GM12878 (cell line): ENCODE results near the gene FBLIM1. TPM values are rescaled to one million over a fixed set of nuclear protein-coding genes. Genes with fewer than 3 reads are reported as not detected.

Experiments used
- ATAC-seq: fragments of 200-7000 bp; cut with Tn5 transposase; 3 replicates; pipeline ENCODE4 v1.9.1; 2020; ENCODE audit warnings: mild to moderate bottlenecking, moderate library complexity
- BruUV-seq: library from RNA; stranded (reverse); fragments of 400-500 nt; replicated peaks from 2 replicates; lab custom pipeline; 2021; lab: Mats Ljungman, UMichigan
- CTCF ChIA-PET: fragments of 300-600 bp; sonication (Branson Sonifier 250); formaldehyde crosslinking; extraction: SDS; loops from one replicate; lab custom pipeline; 2021; ENCODE audit warnings: inconsistent platforms; lab: Yijun Ruan, JAX
- POLR2A ChIA-PET: fragments of 350-600 bp; formaldehyde crosslinking; extraction: SDS; loops from one replicate; lab custom pipeline; 2021; ENCODE audit warnings: inconsistent platforms; lab: Charles Lee
- RAD21 ChIA-PET: fragments of 300-600 bp; sonication (Branson Sonifier 250); formaldehyde crosslinking; loops from one replicate; lab custom pipeline; 2023; ENCODE audit warnings: antibody characterized with exemption; ENCODE audit not compliant: unreplicated experiment; lab: Charles Lee
- SMC1A ChIA-PET: fragments of 300-600 bp; sonication (Branson Sonifier 250); formaldehyde crosslinking; loops from one replicate; lab custom pipeline; 2023; ENCODE audit not compliant: unreplicated experiment, uncharacterized antibody; lab: Charles Lee
- DNase-seq: peaks from one replicate; pipeline ENCODE4 v3.0.0-alpha.2; 2011; ENCODE audit warnings: low read depth, low spot score
- FAIRE-seq: peaks from 3 replicates; lab custom pipeline; 2011; peaks lifted over from hg19 to GRCh38; lab: Jason Lieb, UNC
- H2AFZ ChIP-seq: 2 replicates; pipeline ENCODE4 v1.6.0; 2011; ENCODE audit warnings: low read depth, low read length, control low read depth; ENCODE audit not compliant: control insufficient read depth
- H3K27ac ChIP-seq: 2 replicates; pipeline ENCODE4 v1.5.1; 2011; ENCODE audit warnings: control low read depth; ENCODE audit not compliant: control insufficient read depth, insufficient read depth
- H3K27me3 ChIP-seq, 2 experiments: replicated peaks in 1 of 2; 2 replicates each; pipeline versions ENCODE4 v1.6.0 to v1.6.1; 2011; ENCODE audit warnings: low read length in 1 of 2; ENCODE audit not compliant: control insufficient read depth in 2 of 2, insufficient read depth in 2 of 2
- H3K36me3 ChIP-seq, 2 experiments: 2 replicates each; pipeline ENCODE4 v1.5.1; 2011; ENCODE audit warnings: low read length in 1 of 2; ENCODE audit not compliant: control insufficient read depth in 2 of 2, insufficient read depth in 2 of 2
- H3K4me1 ChIP-seq: 2 replicates; pipeline ENCODE4 v1.6.1; 2011; ENCODE audit warnings: mild to moderate bottlenecking, low read length, moderate library complexity, mixed read lengths; ENCODE audit not compliant: control insufficient read depth, insufficient read depth
- H3K4me2 ChIP-seq: 2 replicates; pipeline ENCODE4 v1.6.0; 2011; ENCODE audit warnings: control low read depth; ENCODE audit not compliant: control insufficient read depth, insufficient read depth
- H3K4me3 ChIP-seq: fragments of 200-600 bp; sonication (generic); 2 replicates; pipeline ENCODE4 v1.5.1; 2016
- H3K79me2 ChIP-seq: 2 replicates; pipeline ENCODE4 v1.6.0; 2011; ENCODE audit warnings: low read length; ENCODE audit not compliant: control insufficient read depth, insufficient read depth
- H3K9ac ChIP-seq: 2 replicates; pipeline ENCODE4 v1.8.0; 2011; ENCODE audit warnings: low read length, control low read depth, mixed read lengths; ENCODE audit not compliant: control insufficient read depth, insufficient read depth
- H3K9me3 ChIP-seq: replicated peaks from 3 replicates; pipeline ENCODE4 v1.5.1; 2011; ENCODE audit warnings: mild to moderate bottlenecking, low read length; ENCODE audit not compliant: control insufficient read depth, insufficient read depth
- H4K20me1 ChIP-seq: 2 replicates; pipeline ENCODE4 v1.6.0; 2011; ENCODE audit not compliant: control insufficient read depth, insufficient read depth
- CREB1 ChIP-seq: IDR thresholded peaks from 2 replicates; pipeline ENCODE4 v1.6.1; 2012; ENCODE audit warnings: low read depth, mild to moderate bottlenecking, inconsistent platforms
- ESRRA ChIP-seq: IDR thresholded peaks from 2 replicates; pipeline ENCODE4 v1.6.1; 2012; ENCODE audit warnings: mild to moderate bottlenecking, low read length, improper control_type of control experiment
- MEF2A ChIP-seq: IDR thresholded peaks from 2 replicates; pipeline ENCODE4 v1.6.1; 2011; ENCODE audit warnings: low read depth, mild to moderate bottlenecking, low read length, moderate library complexity; ENCODE audit not compliant: insufficient read depth
- RAD21 ChIP-seq: IDR thresholded peaks from 2 replicates; pipeline ENCODE4 v1.6.1; 2011; ENCODE audit warnings: mild to moderate bottlenecking, low read depth, low read length, moderate library complexity; ENCODE audit not compliant: insufficient read depth
- RELA ChIP-seq: fragments of 450-650 bp; IDR thresholded peaks from 2 replicates; pipeline ENCODE4 v1.8.0; 2014; ENCODE audit warnings: borderline replicate concordance; ENCODE audit not compliant: partially characterized antibody
- SMC3 ChIP-seq: IDR thresholded peaks from 2 replicates; pipeline ENCODE4 v1.6.1; 2011; ENCODE audit warnings: low read length, improper control_type of control experiment, borderline replicate concordance
- TCF12 ChIP-seq: IDR thresholded peaks from 2 replicates; pipeline ENCODE4 v1.6.1; 2011; ENCODE audit warnings: low read depth, mild to moderate bottlenecking, low read length
- TCF3 ChIP-seq: IDR thresholded peaks from 2 replicates; pipeline ENCODE4 v1.6.1; 2012; ENCODE audit warnings: low read depth, mild to moderate bottlenecking, low read length, borderline replicate concordance; ENCODE audit not compliant: insufficient read depth
- YY1 ChIP-seq: IDR thresholded peaks from 2 replicates; pipeline ENCODE4 v1.6.1; 2011; ENCODE audit warnings: low read depth, mild to moderate bottlenecking, low read length
- WGBS: methylation state at CpG from one replicate; pipeline ENCODE4 v1.1.6; 2016; ENCODE audit warnings: low lambda C conversion rate; ENCODE audit not compliant: insufficient replicate concordance, insufficient coverage; ENCODE audit errors: missing lambda C conversion rate; 5-methylcytosine and 5-hydroxymethylcytosine counted together
- in situ Hi-C: fragments of 300-500 bp; cut with MboI; formaldehyde crosslinking; loops from 9 replicates; pipeline ENCODE4 v1.14.3; 2018; ENCODE audit warnings: mixed read lengths
- intact Hi-C: fragments of 100-400 bp; cut with micrococcal nuclease; formaldehyde crosslinking; loops from one replicate; pipeline ENCODE4 v1.14.2; 2022; ENCODE audit not compliant: unreplicated experiment
- polyA plus RNA-seq, 11 experiments: library from polyadenylated mRNA; depleted of rRNA in 4 of 11; unstranded in 6 of 11; stranded (reverse) in 5 of 11; fragments of >200 nt; fragmentation: Nextera tagmentation in 4 of 11; fragmentation: Illumina TruSeq in 1 of 11; extraction: Ambion mirVana in 4 of 11; extraction: Trizol in 1 of 11; gene quantifications; 1 replicate in 1 of 11; 2 replicates in 10 of 11; pipeline versions ENCODE4 v1.2.1 to v1.2.3, GENCODE V29; 2011 to 2016; ENCODE audit warnings: inconsistent platforms in 2 of 11, missing spikeins in 2 of 11, low read depth in 1 of 11
- total RNA-seq, 4 experiments: library from RNA; depleted of rRNA in 3 of 4; stranded (reverse); fragments of >200 nt in 3 of 4; fragmentation: Illumina TruSeq in 1 of 4; extraction: Trizol in 1 of 4; gene quantifications; 2 replicates each; pipeline versions ENCODE4 v1.2.1 to v1.2.3, GENCODE V29; 2013 to 2021
- TF ChIP-seq, protein P1 (sequence below), 3 experiments: IDR thresholded peaks in 2 of 3; conservative IDR thresholded peaks in 1 of 3; 2 replicates each; pipeline ENCODE4 v1.5.1; 2011; ENCODE audit warnings: low read depth in 3 of 3, low read length in 3 of 3, mild to moderate bottlenecking in 3 of 3, control low read depth in 2 of 3, moderate library complexity in 2 of 3, inconsistent platforms in 1 of 3, mixed read lengths in 1 of 3; ENCODE audit not compliant: control insufficient read depth in 2 of 3, insufficient read depth in 1 of 3; ENCODE audit errors: extremely low read depth in 1 of 3

The FBLIM1 gene
- total and polyA plus RNA-seq, 10 of the 15 experiments (the other 5 are each of a cell fraction or from before 2014, with no cell fraction given), result 0.03 to 0.13 TPM; not detected in 8

DNA sequence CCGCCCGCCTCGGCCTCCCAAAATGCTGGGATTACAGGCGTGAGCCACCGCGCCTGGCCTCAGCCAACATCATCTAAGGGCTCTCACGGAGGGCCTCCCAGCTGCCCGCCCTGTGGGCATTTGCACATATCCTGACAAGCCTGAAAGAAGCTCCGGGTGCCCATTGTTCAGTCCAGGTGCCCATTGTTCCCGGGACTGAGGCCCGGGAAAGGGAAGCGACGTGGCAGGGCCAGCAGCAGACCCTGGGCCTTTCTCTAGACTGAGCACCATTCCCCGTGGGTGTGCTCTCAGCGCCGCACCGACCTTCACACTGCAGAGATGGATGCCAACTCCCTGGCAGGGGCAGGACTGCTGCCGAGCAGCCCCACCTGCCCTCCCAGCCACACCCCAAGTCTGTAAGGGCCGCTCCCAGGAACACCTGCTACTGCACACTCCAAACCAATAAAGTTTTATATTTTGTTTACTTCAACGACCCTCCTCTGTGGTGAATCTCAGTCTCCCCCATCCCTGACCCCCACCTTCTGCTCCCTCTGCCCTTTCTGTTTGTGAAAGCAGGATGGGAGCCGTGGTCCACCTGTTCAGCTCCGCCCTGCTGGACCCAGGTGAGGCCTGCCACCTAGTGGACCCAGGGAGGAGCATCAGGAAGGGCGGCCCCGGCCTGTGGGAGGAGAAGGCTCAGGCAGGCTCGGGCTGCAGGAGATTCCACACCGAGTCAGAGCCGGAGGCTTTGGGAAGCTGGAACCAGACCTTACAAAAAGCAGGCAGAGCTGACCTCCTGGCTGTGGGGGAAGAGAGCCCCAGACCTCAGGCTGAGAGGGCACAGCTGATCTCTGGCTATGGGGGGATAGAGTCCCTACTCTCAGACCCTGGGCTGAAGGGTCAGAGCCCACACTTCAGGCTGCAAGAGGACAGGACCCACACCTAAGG lies 17.4 kb upstream of the FBLIM1 start:
- SMC1A ChIA-PET, result interaction anchor here (1.0 to 1.5 kb wide), 3 partner anchors 44 to 148 kb away, joined by 3 to 4 read pairs (median 3); no protein-coding TSS in a partner anchor
- Histone ChIP-seq H3K36me3 (no peaks in the 10 kb centered on the region), H4K20me1 (no peaks in the 10 kb centered on the region), H3K4me1 (no peaks in the 10 kb centered on the region), H3K27ac (no peak overlapping the region)
- in situ Hi-C loops, result no loop called here
- 0 out of 2 replicates have a peak, but pooled peaks have one; percentile 14 for TF ChIP-seq MEF2A
- TF ChIP-seq CREB1, result no peak
- peak; percentile 99 for TF ChIP-seq RAD21
- TF ChIP-seq TCF12, result 0 out of 2 replicates have a peak, but pooled peaks have one; percentile 55
- peak; percentile 59; the same call in 1 of the 2 replicates for TF ChIP-seq TCF3
- TF ChIP-seq, protein P1, sequence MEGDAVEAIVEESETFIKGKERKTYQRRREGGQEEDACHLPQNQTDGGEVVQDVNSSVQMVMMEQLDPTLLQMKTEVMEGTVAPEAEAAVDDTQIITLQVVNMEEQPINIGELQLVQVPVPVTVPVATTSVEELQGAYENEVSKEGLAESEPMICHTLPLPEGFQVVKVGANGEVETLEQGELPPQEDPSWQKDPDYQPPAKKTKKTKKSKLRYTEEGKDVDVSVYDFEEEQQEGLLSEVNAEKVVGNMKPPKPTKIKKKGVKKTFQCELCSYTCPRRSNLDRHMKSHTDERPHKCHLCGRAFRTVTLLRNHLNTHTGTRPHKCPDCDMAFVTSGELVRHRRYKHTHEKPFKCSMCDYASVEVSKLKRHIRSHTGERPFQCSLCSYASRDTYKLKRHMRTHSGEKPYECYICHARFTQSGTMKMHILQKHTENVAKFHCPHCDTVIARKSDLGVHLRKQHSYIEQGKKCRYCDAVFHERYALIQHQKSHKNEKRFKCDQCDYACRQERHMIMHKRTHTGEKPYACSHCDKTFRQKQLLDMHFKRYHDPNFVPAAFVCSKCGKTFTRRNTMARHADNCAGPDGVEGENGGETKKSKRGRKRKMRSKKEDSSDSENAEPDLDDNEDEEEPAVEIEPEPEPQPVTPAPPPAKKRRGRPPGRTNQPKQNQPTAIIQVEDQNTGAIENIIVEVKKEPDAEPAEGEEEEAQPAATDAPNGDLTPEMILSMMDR (IDR thresholded peaks at IDR 0.05 in 2 of 3, conservative IDR thresholded peaks at IDR 0.05 in 1 of 3; ENCODE audit: control insufficient read depth in 2 of 3, extremely low read depth in 1 of 3, insufficient read depth in 1 of 3, low read depth in 3 of 3, low read length in 3 of 3), result peak; percentile 90 to 98 (median 97)
- TF ChIP-seq ESRRA, result no peak
- peak; percentile 71 for TF ChIP-seq YY1
- peak; percentile 78 for TF ChIP-seq SMC3
- TF ChIP-seq RELA, result peak; percentile 28
- TF ChIP-seq, all 136 proteins: peak for 8
- no peak overlapping the region for H3K4me3 ChIP-seq
- BruUV-seq, result no TSS peak
- H2AFZ ChIP-seq, result no peak overlapping the region
- H3K79me2 ChIP-seq, result no peaks in the 10 kb centered on the region
- H3K27me3 ChIP-seq, result no peaks in the 10 kb centered on the region
- no peak overlapping the region for H3K9ac ChIP-seq
- WGBS, result 53% methylated on average over 27 of the region's 27 CpGs
- CTCF ChIA-PET, result interaction anchor here (0.6 to 2.2 kb wide), 17 partner anchors 9 to 418 kb away, joined by 3 to 11 read pairs (median 4); partner anchors contain the start of gene CASP9
- RAD21 ChIA-PET, result interaction anchor here (0.5 to 1.9 kb wide), 9 partner anchors 34 to 418 kb away, joined by 3 to 5 read pairs (median 4); no protein-coding TSS in a partner anchor
- no peak overlapping the region for H3K4me2 ChIP-seq
- H3K9me3 ChIP-seq, result no peaks in the 10 kb centered on the region
- intact Hi-C loops, result loop anchor here (2.0 to 5.0 kb wide), 2 partner anchors 146 to 304 kb away; partner anchors contain the start of gene CTRC
- ATAC-seq, result peak; percentile 97
- peak; percentile 87 for FAIRE-seq
- DNase-seq, result no peak
- POLR2A ChIA-PET, result interaction anchor here (0.7 kb wide), 1 partner anchor 152 kb away, joined by 5 read pairs; no protein-coding TSS in a partner anchor
